Bone marrow (tissue), 2 donors: ENCODE results near the gene ARHGEF40.
A peak's percentile ranks its signal among the peaks of the same experiment; 100 is the strongest.

Experiments used
- DNase-seq, 2 donors: peaks; one replicate each; lab custom pipeline; 2025; lab: John Stamatoyannopoulos, UW

ARHGEF40 gene

GRCh38 chr14:21098076-21098891 lies 28.2 kb downstream of the ARHGEF40 start, which contains the start of gene ZNF219:
Gene ZNF219, minus strand, starts transcription at chr14:21098655. Its CDS starts 5,064 bp downstream, at chr14:21093591.
- no peak for DNase-seq

DNA sequence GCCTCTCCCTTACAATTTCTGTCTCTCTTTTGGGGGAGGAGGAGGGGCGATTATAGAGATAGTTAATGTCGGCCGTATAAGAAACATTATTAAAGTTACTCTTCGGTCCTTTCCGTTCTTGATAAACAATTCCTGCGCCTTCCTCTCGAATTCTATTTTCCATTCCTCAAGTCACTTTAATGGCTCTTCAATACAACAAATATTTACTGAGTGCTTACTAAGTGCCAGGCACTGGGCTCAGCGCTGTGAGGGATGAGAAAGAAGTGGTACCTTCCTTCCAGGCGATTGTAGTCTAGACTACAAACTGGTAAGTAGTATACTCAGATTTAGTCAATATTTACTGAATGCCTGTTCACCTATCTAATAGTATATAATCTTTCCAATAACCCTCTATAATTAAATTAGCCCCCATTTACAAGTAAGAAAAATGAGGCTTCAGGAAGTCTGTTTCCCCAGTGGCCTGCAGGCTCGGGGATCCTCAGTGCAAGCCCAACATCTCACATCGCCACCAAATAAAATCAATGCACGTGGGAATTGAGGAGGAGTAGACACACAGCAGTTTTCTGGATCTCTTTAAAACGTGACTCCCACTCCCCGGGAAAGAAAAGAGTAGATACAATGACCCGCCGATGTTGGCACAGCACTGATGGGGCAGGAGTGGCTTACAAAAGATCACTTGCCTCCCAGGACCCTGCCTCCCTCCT lies 28.9 kb downstream of the ARHGEF40 start:
- DNase-seq: no peak

GRCh38 chr14:21099596-21099985 lies 29.5 kb downstream of the ARHGEF40 start:
- no peak for DNase-seq

DNA sequence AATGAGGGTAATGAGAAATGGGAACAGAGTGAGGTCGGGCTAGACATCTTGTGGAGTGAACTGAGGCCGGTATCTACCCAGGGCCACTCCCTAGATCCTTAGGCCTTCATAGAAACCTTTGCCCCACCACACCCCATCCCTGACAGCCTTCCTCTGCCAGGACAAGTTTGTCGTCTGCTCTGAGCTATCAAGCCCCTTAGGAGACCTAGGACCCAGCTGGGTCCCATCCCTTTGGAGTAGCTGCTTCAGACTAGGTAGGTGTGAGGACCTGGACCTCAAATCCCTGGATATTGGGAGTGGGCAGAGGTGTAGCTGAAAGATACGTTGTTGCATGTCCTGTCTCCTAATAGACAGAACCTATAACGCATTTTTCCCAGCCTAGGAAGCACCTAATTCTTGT lies 30.8 kb downstream of the ARHGEF40 start, which contains the start of gene TMEM253:
TMEM253 (plus strand) TSS at position 136 of the 400 bp plus-strand sequence. CDS start 278 bp downstream, outside the sequence.
- DNase-seq: no peak

DNA sequence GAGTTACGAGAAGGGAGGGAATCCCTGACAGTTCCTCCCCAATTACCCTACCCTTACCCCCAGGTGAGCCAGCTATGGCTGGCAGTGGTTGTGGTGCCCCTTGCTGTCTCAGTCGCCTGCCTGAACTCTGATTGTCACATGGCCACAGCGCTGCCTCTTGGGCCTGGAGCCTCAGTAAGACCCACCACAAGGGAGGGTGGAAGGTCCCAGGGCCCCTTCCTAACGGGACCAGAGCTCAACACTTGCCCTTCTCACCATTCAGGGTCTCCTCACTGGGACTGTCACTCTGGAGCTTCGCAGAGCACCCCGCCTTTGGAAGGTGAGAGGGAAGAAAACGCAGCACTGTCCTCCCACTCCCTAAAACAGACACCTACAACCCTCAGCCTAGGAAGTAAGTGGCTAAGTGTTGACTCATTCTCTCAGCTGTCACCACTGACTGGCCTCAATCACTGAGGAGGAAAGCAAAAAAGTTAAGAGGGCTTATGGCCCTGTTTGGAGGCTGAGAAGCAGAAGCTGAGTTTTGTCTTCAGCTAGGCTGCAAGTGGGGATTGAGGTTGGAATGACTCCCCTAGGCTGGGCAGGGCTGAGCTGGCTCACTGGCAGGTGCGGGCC lies 31.8 kb downstream of the ARHGEF40 start:
- no peak for DNase-seq

GRCh38 chr14:21102521-21103410 lies 32.7 kb downstream of the ARHGEF40 start:
- DNase-seq: no peak

DNA sequence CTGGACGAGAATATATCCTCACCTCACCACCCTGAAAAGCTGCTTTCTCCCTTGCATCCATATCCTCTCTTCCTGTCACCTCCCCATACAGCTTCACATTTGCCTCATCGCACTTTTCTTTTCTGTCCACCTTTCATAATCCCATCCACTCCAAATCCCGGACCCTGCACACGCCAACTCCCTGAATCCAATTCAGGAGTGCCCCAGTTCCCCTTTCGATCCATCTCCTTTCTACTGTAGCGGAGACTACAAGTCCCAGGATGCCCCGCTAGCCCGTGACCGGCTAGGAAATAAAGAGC lies 33.3 kb downstream of the ARHGEF40 start:
- no peak for DNase-seq

GRCh38 chr14:21103710-21104447 lies 33.8 kb downstream of the ARHGEF40 start:
- peak; percentile 94 to 95 for DNase-seq

DNA sequence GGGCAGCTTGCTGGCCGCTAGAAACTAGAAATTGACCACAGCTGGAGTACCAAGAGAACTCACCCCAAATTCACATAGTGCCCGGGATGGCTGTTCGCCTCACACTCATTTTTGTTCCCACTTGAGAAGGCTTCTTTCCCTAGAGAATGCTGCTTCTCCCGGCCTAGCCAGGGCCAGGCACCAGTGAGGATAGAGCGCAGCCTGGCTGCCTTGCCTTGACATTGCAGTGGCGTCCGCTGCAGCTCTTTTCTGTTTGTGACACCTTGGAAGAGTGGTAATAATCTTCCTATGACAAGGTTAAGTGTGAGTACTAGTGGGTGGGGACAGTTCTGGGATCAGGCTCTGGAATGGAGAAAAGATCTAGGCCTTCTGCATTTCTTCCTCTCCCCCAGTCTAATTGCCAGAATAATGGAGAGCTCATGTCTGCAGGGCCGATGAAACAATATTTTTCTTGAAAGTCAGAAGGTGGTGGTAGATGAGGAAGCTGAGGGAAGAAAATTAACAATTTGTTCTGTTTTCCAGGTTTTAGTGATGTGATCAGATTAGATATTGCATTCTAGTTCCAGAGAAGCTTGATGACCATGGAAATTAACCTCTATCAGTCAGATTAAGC lies 34.5 kb downstream of the ARHGEF40 start:
- peak; percentile 48 to 70 for DNase-seq

DNA sequence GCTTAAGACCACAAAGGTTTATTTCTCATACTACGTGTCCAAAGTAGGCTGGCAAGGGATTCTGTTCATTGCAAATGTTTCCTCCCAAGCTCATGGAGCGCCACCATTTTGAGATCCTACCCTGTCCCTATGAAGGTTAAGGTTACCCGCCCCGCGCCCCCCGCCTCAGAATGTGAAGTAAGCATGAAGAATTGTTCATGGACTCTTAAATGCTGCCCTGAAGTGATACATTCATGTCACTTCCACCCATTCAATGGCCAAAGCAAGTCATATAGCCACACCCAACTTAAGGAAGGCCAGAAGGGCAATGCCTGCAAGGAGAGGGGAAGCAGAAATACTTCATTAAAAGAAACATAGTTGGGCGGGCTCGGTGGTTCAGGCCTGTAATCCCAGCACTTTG lies 35.0 kb downstream of the ARHGEF40 start:
- DNase-seq: no peak

DNA sequence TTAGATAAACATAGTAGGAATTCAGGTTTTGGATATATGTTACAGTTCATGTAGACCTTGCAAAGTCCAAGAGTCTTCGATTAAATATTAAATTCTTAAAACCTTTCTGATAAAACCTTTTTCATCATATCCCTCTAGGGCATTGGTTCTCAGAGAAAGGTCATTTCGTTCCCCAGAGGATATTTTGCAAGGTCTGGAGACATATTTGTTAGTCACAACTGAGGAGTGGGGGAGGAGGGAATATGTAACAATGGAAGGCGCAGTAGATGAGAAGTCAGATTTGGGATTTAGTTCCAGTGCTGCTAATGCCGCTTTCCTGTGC lies 36.0 kb downstream of the ARHGEF40 start:
- no peak for DNase-seq

GRCh38 chr14:21106498-21107282 lies 36.6 kb downstream of the ARHGEF40 start:
- DNase-seq: peak; percentile 25 to 56

GRCh38 chr14:21107283-21107800 lies 37.2 kb downstream of the ARHGEF40 start:
- no peak for DNase-seq

- DNase-seq: no peak
Measured at GRCh38 chr14:21108791-21109190, 38.7 kb downstream of the ARHGEF40 start.

GRCh38 chr14:21109377-21110138 lies 39.5 kb downstream of the ARHGEF40 start:
- no peak for DNase-seq

DNA sequence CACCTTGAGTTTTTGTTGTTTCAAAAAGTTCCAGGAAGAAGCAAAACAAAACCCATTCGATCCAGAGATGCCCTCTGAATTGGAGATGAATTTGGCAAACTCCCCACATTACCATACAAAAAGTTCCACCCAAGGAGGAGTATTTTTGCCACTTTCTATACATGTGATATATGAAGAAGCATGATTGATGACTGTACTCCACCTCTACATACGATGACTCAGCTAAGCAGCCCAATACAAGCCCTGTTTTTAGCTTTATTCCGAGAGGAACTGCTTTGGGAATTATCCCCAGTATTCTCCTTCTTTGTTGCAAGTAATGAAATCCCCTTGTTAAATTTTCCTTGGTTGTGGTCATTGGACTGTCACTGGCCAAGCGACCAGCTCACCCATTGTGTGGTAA lies 42.2 kb downstream of the ARHGEF40 start:
- no peak for DNase-seq

DNA sequence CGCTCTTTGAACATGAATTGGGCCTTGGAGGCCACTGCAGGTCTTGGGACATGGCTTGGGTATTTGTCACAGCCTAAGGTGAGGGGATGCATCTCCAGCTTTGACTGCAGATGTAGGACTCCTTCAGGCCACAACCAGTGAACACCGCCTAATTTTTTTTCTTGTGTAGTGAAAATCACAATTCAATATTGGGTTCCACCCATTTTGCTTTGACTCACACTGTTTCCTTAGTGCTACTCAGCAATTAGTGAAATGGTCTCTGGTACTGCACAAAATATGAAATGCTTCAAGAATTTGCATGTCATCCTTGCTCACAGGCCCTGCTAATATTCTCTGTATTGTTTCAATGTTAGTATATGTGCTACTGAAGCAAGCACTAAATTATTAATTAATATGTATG lies 43.3 kb downstream of the ARHGEF40 start:
- no peak for DNase-seq

GRCh38 chr14:21118933-21119332 lies 48.8 kb downstream of the ARHGEF40 start:
- DNase-seq: no peak

- no peak for DNase-seq
Measured at GRCh38 chr14:21120686-21121085, 50.6 kb downstream of the ARHGEF40 start.
